GM12864 (cell line): ENCODE data around the gene SMAD4.

Experiments
- DNase-seq: peaks from one replicate; pipeline ENCODE4 v3.0.0-alpha.2; 2011; ENCODE audit warnings: low read depth
- H3K4me3 ChIP-seq: 2 replicates; pipeline ENCODE4 v1.5.1; 2011; ENCODE audit warnings: mild to moderate bottlenecking, low read depth, low read length, control low read depth
- TF ChIP-seq, protein P1 (sequence below): IDR thresholded peaks from 2 replicates; pipeline ENCODE4 v1.5.1; 2011; ENCODE audit warnings: low read depth, mild to moderate bottlenecking, moderate library complexity, low read length, control low read depth, inconsistent platforms; ENCODE audit errors: missing control alignments

Gene SMAD4

DNA sequence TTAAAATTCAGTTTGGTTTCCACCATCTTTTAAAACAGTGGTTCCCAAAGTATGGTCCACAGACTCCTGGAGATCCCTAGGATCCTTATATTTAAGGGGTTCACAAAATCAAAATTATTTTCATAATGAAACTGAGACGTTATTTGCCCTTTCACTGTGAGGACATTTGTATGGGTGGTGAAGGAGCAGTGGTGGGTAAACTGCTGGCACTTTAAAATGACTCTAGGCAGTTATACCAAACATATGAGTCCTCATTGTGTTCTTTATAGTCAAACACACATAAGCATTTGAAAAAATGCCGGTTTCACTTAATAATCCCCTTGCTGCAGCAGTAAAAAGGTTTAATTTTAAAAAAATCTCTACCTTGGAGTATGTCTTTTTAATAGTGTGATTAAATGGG lies 7.2 kb downstream of the SMAD4 start:
- no peak overlapping the region for H3K4me3 ChIP-seq
- DNase-seq: no peak
- TF ChIP-seq, protein P1, sequence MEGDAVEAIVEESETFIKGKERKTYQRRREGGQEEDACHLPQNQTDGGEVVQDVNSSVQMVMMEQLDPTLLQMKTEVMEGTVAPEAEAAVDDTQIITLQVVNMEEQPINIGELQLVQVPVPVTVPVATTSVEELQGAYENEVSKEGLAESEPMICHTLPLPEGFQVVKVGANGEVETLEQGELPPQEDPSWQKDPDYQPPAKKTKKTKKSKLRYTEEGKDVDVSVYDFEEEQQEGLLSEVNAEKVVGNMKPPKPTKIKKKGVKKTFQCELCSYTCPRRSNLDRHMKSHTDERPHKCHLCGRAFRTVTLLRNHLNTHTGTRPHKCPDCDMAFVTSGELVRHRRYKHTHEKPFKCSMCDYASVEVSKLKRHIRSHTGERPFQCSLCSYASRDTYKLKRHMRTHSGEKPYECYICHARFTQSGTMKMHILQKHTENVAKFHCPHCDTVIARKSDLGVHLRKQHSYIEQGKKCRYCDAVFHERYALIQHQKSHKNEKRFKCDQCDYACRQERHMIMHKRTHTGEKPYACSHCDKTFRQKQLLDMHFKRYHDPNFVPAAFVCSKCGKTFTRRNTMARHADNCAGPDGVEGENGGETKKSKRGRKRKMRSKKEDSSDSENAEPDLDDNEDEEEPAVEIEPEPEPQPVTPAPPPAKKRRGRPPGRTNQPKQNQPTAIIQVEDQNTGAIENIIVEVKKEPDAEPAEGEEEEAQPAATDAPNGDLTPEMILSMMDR: no peak

DNA sequence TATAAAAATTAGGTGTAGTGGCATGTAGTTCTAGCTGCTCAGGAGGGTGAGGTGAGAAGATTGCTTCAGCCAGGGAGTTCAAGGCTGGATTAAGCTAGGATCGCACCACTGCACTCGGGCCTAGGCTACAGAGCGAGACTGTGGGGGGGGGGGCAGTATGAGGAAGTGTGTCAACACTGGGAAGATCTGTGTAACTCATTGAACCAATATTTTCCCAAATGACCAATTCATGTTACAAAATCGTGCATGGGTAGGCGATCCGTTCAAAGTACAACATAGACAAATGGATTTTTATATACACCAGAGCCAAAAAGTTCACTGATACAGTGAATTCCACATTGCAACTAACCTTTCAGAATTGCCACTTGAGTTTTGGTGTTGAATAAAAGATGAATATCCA lies 8.1 kb downstream of the SMAD4 start:
- DNase-seq: no peak
- no peak overlapping the region for H3K4me3 ChIP-seq
- TF ChIP-seq, protein P1: no peak

DNA sequence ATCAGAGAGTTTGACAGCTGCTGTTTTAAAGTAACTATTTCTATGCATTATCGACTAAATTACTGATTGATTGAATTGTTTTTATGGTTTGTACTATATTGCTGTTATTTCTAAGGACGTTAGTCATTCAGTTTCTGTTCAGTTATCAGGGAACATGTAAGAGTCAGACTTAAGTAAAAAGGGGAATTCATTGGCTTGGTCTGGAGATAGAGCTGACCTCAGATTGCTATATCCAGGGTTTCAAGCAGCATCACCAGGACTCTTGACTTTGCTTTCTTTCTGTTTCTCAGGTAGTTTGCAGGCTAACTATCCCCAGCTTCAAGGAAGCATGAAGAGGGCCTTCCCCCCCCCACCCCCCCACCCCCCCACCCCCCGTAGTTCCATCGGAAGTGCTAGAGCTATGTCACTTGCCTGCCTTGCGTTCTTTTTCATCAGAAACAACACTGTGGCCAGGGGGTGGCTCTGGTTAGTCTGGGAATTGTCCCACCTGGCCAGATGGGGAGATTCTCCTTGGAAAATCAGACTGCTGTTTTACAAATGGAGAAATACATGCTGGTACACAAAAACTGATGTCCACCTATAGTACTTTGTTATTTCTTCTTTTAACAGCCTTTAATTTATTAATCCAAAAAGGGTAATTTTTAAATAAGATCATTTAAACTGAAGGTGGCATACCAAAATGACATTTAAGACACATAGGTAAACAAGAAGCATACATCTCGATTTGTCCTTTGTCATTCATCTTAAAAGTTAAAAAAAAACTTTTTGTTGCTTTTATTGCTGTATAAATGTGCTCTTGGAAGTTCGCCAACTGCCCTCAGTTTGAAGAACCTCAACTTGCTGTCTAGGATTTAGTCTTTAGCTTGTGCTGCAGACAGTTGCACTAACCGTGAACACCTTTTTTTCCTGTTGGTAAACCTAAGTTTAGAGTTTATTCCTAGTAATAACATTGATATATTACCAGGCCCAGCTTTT lies 9.4 kb downstream of the SMAD4 start:
- DNase-seq: no peak
- H3K4me3 ChIP-seq: no peak overlapping the region
- TF ChIP-seq, protein P1: no peak

DNA sequence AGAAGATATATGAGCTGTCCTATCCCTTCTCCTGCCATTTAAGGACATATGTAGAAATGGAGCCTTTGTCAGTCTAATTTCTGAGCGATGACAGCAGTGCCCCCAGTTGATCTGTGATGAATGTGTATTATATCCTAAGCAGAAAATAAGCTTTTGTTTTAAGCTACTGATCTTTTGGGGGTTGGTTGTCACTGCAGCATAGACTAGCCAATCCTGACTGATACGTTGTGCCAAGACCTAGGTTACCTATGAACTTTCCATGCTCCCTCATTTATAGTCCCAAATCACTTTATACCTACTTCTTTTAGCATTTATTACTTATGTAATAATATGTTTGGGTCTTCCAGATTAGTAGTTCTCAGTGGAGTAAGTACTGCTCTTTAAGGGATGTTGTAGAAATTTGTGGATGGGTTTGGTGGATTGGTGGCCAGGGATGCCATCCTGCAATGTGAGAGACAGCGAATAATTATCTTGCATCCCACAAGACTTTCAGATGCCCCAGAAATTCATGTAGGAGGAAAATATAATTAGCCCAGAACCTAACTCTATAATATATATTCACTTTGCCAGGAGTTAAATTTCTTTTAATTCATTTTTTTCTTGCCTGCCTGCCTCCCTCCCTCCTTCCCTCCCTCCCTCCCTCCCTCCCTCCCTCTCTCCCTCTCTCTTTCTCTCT lies 11.8 kb downstream of the SMAD4 start:
- no peak overlapping the region for H3K4me3 ChIP-seq
- TF ChIP-seq, protein P1: no peak

DNA sequence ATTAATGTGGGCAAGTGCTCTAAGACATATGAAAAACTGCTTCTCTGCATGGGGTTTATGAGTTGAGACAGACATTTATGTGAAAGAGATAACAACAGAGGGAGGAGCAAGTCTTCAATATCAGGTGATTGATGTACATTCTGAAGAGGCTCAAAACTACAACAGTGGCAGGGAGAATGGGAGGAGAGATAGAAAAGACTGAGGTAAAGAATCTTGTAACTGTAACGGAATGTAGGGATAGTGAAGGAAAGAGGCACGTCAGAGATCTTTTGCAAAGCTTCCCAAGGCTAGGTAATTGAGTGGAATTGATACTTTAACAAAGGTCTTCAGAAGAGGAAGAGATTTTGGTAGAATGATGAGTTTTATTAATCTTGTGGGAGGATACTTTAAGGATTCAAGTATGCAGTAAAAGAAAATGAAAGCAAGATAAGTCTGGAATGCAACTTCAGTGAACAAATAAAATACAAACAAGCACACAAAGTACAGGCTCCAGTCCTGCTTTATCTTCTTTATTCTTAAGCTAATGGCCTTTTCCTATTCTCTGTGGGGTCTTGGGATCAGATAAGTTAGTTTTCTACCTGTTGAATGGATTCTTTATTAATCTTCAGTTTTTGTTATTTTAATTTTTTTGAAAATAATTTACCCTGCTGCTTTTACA lies 15.0 kb downstream of the SMAD4 start:
- TF ChIP-seq, protein P1: no peak
- no peak overlapping the region for H3K4me3 ChIP-seq
- DNase-seq: no peak

More for the DNA sequence above, 11.8 kb downstream of the SMAD4 start:
- no peak for DNase-seq

DNA sequence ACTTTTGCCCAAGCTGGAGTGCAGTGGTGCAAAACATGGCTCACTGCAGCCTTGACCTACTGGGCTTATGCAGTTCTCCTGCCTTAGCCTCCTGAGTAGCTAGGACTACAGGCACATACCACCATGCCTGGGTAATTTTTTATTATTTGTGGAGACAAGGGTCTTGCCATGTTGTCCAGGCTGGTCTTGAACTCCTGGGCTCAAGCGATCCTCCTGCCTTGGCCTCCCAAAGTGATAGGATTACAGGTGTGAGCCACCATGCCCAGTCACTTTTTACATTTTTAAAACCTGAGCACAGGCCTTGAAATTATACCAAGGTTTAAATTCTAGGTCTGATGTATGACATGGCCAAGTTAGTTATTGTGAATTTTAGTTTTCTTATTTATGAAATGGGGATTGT lies 18.2 kb downstream of the SMAD4 start:
- no peak overlapping the region for H3K4me3 ChIP-seq
- DNase-seq: no peak
- TF ChIP-seq, protein P1: no peak
